HG02981 (cell line): ENCODE measurements around the gene ARSG.

ENCODE experiments used
- ATAC-seq: cut with Tn5 transposase; IDR thresholded peaks from one replicate; pipeline ENCODE4 v1.9.1; 2021; ENCODE audit warnings: mild to moderate bottlenecking, moderate library complexity; ENCODE audit not compliant: unreplicated experiment

Gene ARSG

GRCh38 chr17:68424203-68424602 lies 132.9 kb downstream of the ARSG start:
- no peak for ATAC-seq

DNA sequence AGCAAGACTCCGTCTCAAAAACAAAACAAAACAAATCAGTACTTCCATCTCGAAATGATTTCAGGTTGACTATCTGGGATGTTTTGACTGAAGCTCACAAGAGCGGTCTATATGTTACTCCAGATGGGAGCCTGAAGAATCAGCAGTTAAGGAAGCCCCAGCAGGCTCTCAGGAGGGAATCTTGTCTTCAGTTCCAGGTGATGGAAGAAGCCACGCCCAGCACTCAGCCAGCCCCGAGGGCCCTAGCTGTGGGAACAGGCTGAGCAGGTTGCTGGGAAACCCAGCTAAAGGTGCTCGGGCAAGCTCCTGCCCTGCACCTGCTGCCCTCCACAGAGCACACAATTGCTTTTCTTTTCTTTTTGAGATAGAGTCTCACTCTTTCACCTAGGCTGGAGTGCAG lies 133.6 kb downstream of the ARSG start:
- no peak for ATAC-seq

DNA sequence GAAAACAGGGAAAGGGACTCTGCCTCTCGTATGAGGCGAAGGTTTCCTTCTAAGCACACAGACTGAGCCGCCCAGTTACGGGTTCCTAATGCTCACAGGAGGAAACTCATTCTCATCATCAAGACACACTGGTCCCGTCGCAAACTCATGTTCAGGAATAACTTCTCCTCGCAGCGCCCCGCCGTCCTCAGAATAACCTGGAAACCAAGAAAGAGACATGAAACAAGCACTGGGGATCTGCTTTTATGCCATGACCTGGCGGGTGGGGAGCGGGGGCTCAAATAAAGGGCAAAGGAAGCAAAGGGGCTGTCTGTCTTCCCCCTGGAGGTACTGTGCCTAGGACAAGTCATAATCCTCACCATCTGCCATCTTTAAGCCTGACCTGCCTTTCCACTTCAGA lies 134.7 kb downstream of the ARSG start:
- ATAC-seq = no peak

- ATAC-seq = no peak
Measured at GRCh38 chr17:68427575-68427974, 136.3 kb downstream of the ARSG start.

DNA sequence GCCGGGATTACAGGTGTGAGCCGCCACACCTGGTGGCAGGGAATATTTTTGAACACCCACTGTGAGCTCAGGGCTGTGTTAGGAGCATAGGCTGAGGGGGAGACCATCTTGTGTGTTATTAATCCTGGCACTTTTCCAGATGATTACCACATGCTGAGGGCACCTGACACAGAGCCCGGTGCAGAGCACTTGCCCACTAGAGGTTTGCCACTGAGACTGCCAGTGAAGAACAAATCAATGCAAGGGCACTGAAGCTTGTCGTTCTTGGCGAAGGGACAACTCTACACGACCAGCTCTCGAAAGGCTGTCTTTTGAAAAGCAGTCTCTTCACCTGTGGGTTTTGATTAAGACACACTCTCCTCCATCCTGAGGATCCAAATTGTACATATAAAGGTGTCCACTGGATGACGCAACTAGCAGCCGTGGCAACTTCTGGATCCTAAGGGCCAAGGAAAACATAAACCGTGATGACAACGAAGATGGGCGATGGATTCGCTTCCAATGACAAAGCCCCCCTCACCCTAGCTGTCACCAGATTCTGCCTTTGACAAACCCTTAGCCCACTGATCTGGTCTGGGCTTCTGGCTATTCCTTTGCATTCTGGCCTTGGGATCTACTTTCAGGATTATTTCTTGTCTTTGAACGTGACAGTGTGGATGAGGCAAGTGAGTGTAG lies 137.3 kb downstream of the ARSG start:
- ATAC-seq = no peak

DNA sequence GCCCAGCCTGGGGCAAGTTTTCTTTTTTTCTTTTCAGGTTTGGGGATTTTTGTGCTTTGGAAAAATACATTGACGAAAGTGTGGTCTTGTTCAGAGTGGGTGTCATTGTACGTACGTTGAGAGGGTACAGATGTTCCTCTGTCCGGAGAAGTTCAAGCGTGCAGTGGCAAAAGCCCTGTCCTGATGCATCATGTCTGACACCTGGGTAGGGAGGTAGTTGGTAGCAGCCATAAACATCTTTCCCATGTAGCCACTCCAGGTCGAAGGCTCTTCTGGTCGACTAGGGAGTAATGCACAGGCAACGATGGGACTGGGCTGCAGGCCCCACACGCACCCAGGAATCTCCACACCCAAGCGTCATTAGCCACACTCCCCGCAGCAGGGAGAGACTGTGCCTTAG lies 138.6 kb downstream of the ARSG start:
- no peak for ATAC-seq

- ATAC-seq = no peak
Measured at GRCh38 chr17:68431045-68431608, 139.8 kb downstream of the ARSG start.

GRCh38 chr17:68431661-68432071 lies 140.4 kb downstream of the ARSG start:
- ATAC-seq = no peak

DNA sequence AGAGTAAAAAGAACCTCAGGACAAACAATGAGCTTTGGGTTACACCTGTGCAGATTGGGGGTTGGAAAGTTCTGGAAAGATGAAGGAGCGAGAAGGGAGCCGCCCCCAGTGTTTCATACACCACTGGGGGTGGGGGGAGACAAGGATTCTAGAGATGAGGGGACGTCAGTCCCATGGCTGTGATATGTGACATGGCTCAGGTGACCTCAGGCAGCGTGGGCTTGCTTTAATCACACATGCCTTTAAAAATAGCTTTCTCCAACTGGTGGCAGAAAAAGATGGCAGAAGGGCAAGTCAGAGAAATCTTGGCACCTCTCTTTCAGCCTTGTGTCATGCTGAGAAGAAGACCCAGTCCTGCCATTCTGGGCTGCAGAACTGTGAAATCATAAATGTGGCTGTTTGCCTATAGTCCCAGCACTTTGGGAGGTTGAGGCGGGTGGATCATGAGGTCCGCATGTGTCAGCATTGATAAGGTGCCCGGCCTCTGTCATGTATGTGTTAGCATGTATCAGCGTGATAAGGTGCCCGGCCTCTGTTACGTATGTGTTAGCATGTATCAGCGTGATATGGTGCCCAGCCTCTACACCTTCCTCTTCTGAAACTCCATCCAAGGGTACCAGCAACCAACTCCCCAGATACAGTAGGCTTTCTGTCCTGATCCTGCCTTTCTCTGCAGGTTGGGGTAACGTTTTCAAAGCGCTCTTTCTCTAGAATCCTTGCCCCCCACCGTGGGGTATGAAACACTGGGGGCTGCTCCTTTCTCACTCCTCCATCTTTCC lies 141.0 kb downstream of the ARSG start:
- ATAC-seq = no peak

GRCh38 chr17:68433211-68433610 lies 141.9 kb downstream of the ARSG start:
- no peak for ATAC-seq

GRCh38 chr17:68433911-68434508 lies 142.7 kb downstream of the ARSG start:
- ATAC-seq = no peak

- no peak for ATAC-seq
Measured at GRCh38 chr17:68435361-68435760, 144.1 kb downstream of the ARSG start.

DNA sequence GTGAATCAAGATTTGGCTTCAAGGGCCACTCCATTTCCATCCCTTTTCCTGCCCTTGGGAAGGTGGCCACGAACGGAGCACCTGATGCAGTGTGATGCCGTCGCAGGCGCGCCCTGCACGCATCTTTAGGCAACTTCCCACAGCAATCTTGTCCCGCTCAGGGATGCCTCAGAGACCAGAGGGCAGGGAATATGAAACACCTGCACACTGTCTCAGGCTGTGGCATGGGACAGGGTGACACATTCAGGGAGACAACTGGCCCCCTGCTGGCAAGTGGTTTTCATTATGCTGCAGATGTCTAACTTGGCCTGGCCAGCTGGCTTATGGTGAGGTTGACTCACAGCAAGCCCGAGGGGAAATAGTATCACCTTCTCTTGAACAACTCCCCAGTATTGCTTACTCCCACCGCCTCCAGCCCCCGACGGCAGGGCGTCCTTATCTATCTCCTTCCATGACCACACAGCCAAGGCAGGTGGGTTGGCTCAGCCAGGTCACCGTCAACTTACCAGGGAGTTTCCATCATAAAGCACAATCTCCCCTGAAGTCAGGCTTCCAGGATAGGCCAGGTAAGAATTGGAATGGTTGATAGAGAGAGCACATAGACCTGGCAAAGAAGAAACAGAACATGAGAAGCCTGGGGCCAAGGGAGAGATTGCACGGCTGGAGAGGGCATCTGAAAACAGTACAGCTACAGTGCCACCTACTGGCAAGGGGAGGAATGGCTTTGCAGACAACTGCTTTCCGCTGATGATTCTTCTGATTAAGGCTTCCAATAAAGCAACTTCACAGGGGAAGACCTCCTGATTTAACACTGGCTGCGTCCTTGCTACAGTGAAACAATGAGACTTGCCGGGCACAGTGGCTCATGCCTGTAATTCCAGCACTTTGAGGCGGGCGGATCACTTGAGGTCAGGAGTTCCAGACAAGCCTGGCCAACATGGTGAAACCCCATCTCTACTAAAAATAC lies 144.9 kb downstream of the ARSG start:
- peak; percentile 52 for ATAC-seq

DNA sequence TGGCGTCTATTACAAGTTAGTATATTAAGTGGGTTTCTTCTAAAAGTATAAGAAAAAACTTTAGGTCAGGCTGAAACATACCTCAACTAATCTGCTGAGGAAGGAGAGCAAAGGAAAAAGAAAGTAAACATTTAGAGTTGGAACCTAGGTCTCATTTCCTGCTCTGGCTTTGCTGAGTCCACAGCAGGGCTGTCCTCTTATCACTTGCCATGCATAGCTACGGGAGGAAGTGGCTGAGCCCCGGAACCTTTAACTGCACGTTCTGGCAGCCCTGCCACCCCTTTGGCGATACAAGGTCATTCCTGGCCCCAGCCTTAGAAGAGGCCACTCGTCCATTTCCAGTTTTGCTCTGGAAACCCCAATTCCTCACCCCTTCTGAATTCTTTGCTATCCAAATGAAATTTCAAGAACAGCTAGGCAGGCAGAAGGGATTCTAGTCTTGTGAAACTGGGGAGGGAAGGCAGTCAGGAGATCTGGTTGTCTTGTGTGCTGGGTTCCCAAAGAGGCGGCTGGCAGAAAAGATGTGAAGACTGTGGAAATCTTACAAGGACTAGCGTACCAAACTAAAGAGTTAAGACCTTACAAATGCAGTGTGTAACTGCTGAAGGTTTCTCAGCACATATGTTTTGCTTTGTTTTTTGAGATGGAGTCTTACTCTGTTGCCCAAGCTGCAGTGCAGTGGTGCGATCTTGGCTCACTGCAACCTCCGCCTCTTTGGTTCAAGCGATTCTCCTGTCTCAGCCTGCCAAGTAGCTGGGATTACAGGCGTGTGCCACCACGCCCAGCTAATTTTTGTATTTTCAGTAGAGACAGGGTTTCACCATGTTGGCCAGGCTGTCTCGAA lies 146.9 kb downstream of the ARSG start:
- peak; percentile 74 for ATAC-seq

DNA sequence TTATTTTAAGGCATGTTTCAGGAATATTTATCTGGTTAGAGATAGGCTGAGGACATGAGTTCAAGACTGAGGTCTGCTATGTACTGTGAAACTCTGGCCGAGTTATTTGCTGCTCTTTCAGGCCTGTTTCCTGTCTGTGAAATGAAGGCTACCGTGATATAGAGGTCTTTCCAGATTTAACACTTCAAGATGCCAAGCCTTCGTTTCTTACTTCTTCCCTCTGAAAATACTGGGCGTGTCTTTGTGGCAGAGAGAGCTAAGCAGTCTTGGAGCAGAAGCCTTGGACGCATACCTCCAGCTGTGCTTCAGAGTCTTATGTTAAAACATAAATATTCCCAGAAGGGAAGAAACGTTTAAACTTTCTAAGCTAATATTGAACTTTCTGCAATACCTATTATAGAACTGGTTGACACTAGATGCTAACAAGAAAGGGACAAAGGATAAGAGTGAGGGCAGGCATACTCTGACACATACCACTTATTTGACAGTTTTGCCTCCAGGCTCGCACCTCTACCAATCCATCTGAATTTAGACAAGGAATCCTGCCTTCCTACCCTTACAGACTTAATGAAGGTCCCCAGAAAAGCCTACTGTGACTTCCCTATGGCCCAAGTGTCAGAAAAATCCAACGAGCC lies 148.5 kb downstream of the ARSG start:
- ATAC-seq = no peak

- no peak for ATAC-seq
Measured at GRCh38 chr17:68440526-68440925, 149.2 kb downstream of the ARSG start.

DNA sequence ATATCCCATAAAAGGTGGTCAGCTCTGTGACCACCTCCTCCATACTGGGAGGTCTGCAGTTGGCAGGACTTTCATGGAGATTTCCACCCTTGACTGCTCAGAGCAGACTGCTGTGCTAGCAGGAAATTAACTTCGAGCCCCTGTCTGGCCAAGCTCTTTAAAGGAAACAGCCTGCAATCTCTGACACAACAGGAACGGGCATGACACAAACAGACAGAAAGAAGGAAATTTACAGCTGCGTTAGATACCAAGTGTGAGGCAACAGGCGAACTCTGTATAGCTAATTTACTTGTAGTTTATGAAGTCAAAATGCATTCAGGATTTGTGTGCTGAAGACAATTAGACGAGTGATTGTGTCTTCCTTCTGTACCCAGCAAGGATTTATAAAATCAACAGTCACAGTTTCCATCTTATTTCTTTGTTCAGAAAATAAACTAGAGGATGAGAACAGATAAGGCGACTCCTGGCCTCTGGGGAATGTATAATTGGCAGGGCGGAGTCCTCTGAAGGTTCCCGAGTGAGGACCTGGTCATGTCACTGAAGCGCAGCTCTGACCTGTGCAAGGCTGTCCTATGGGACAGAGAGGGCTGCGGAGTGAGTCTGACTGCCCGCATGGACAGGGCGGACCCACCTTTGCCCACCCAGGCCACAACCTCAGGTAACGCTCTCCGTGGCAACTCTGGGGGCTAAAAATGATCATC lies 149.9 kb downstream of the ARSG start:
- ATAC-seq = no peak

DNA sequence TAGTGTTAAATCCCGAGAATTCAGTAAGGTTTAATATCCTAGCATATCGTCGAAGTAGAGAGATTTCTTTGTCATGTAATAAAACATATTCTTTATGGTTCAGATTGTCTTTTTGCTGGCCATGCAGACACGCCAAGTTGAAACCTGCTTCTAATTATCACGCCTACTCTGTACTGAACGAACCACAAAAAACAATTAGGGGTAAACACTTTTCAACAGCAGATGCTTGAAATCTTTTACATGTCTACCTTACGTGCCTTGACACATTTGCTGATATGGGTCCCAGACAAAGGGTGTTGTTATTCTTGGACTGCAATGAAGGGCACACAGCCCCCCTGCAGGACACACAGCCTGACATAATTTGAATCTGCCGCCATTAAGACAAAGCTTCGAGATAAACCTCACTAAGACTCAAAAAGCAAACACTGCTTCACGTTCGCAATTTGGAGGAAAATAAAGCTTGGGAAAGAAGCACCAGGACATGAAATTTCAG lies 152.7 kb downstream of the ARSG start:
- ATAC-seq = no peak
